Astrocyte (in vitro differentiated cells and primary cell): ENCODE data around the gene POU2F1. TPM values are rescaled to one million over a fixed set of nuclear protein-coding genes. Genes with fewer than 3 reads are reported as not detected.

Source experiments
- DNase-seq: peaks from one replicate; pipeline ENCODE4 v3.0.0-alpha.2; 2010; ENCODE audit warnings: low read depth
- FAIRE-seq: peaks from 2 replicates; lab custom pipeline; 2011; peaks lifted over from hg19 to GRCh38; lab: Jason Lieb, UNC
- H2AFZ ChIP-seq: 2 replicates; pipeline ENCODE4 v1.6.0; 2012; ENCODE audit warnings: low read depth, low read length, inconsistent platforms
- H3K27ac ChIP-seq: 2 replicates; pipeline ENCODE4 v1.5.1; 2011; ENCODE audit warnings: low read depth, low read length, inconsistent platforms
- H3K27me3 ChIP-seq: 2 replicates; pipeline ENCODE4 v1.6.0; 2011; ENCODE audit warnings: low read length, inconsistent platforms; ENCODE audit not compliant: insufficient read depth
- H3K36me3 ChIP-seq: 2 replicates; pipeline ENCODE4 v1.5.1; 2011; ENCODE audit warnings: low read length, inconsistent platforms; ENCODE audit not compliant: insufficient read depth
- H3K4me1 ChIP-seq: 2 replicates; pipeline ENCODE4 v1.5.1; 2011; ENCODE audit warnings: low read length, inconsistent platforms; ENCODE audit not compliant: insufficient read depth
- H3K4me2 ChIP-seq: 2 replicates; pipeline ENCODE4 v1.6.0; 2012; ENCODE audit warnings: low read length, inconsistent platforms
- H3K4me3 ChIP-seq: 2 replicates; pipeline ENCODE4 v1.5.1; 2011; ENCODE audit warnings: low read depth, mild to moderate bottlenecking, low read length, inconsistent platforms; ENCODE audit not compliant: insufficient read depth
- H3K79me2 ChIP-seq: 2 replicates; pipeline ENCODE4 v1.6.0; 2012; ENCODE audit warnings: mild to moderate bottlenecking, low read length, inconsistent platforms; ENCODE audit not compliant: insufficient read depth
- H3K9ac ChIP-seq: 2 replicates; pipeline ENCODE4 v1.6.0; 2012; ENCODE audit warnings: mild to moderate bottlenecking, low read length, inconsistent platforms
- H3K9me3 ChIP-seq: 2 replicates; pipeline ENCODE4 v1.5.1; 2012; ENCODE audit warnings: low read depth, mild to moderate bottlenecking, low read length, inconsistent platforms; ENCODE audit not compliant: insufficient read depth
- H4K20me1 ChIP-seq: 2 replicates; pipeline ENCODE4 v1.6.0; 2012; ENCODE audit warnings: low read length, inconsistent platforms; ENCODE audit not compliant: insufficient read depth
- H3K27ac Mint-ChIP-seq: one replicate; pipeline ENCODE4 v1.8.0; 2021; ENCODE audit warnings: mild to moderate bottlenecking, mixed read lengths; ENCODE audit not compliant: unreplicated experiment
- H3K27me3 Mint-ChIP-seq: one replicate; pipeline ENCODE4 v1.8.0; 2021; ENCODE audit warnings: low read depth, mixed read lengths; ENCODE audit not compliant: unreplicated experiment
- H3K36me3 Mint-ChIP-seq: one replicate; pipeline ENCODE4 v1.8.0; 2021; ENCODE audit warnings: low read depth, mixed read lengths; ENCODE audit not compliant: unreplicated experiment
- H3K4me1 Mint-ChIP-seq: one replicate; pipeline ENCODE4 v1.8.0; 2021; ENCODE audit warnings: low read depth, mixed read lengths; ENCODE audit not compliant: unreplicated experiment
- H3K4me3 Mint-ChIP-seq: one replicate; pipeline ENCODE4 v1.8.0; 2021; ENCODE audit warnings: mild to moderate bottlenecking, moderate library complexity, mixed read lengths; ENCODE audit not compliant: unreplicated experiment
- H3K9me3 Mint-ChIP-seq: one replicate; pipeline ENCODE4 v1.8.0; 2021; ENCODE audit warnings: mild to moderate bottlenecking, mixed read lengths; ENCODE audit not compliant: unreplicated experiment
- EZH2 ChIP-seq: IDR thresholded peaks from 2 replicates; pipeline ENCODE4 v1.6.1; 2012; ENCODE audit warnings: mild to moderate bottlenecking, low read length, inconsistent platforms; ENCODE audit not compliant: insufficient read depth
- total RNA-seq: library from RNA; stranded (reverse); gene quantifications from 2 replicates; pipeline ENCODE4 v1.2.1, GENCODE V29; 2021
- TF ChIP-seq, protein P1 (sequence below): IDR thresholded peaks from 2 replicates; pipeline ENCODE4 v1.5.1; 2011; ENCODE audit warnings: low read depth, mild to moderate bottlenecking, inconsistent platforms, low read length, moderate library complexity; ENCODE audit not compliant: insufficient read depth

Gene POU2F1
- total RNA-seq, 1 donor from 2014 or later: 21.7 TPM

DNA sequence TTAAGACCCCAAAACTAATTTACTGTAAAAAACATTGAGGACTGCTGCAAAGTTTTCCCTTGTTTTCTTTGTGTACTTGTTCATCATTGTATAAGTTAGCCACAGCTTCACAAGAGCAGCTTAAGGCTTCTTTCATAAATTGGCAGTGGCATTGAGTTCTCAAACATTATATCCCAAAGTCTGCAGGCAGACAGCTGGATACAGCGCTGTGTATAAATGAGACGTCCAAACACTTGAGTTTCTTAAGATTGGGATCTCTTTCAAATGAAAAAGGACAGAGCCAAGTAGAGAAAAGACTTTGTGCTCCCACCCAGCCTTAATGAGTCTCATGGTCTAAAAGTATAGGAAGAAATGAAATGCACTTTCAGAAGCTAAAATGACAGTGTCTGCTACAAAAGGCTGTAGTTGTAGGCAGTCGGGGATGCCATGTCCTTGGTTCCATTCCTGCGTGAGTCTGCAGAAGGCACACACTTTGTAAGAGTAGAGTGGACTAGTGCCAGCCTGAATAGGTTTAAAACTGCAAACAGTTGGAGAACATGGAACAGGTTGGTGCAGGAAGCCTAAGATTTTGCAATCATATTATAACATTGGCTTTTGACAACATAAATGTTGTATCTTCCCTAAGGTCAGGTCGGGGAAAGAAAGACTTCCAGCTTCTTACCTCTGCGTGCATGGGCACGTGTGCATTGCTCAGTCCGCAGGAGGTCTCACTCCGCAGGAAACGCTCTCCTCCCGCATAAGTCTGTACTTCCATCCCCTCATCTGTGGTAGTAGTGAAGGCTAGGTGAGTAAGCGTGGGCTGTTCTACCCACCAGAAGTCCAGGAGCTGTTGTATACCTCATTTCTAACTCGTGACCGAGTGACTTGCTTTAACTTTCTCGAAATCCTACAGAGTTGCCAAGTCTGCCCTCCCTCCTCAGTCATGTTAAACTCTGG, 203.3 kb downstream of the POU2F1 start:
- Mint-ChIP-seq H3K4me1 (peaks cover 4% of the 10 kb centered on the region), H3K9me3 (no peaks in the 10 kb centered on the region), H3K27ac (no peak overlapping the region), H3K27me3 (no peaks in the 10 kb centered on the region), H3K4me3 (peak overlapping the region; percentile 3), H3K36me3 (no peaks in the 10 kb centered on the region)
- Histone ChIP-seq H3K79me2 (no peaks in the 10 kb centered on the region), H3K9ac (no peak overlapping the region), H3K36me3 (no peaks in the 10 kb centered on the region), H2AFZ (no peak overlapping the region), H3K4me3 (no peak overlapping the region), H3K27me3 (no peaks in the 10 kb centered on the region), H3K4me2 (no peak overlapping the region), H3K27ac (no peak overlapping the region), H4K20me1 (no peaks in the 10 kb centered on the region), H3K9me3 (no peaks in the 10 kb centered on the region), H3K4me1 (no peaks in the 10 kb centered on the region)
- TF ChIP-seq, protein P1, sequence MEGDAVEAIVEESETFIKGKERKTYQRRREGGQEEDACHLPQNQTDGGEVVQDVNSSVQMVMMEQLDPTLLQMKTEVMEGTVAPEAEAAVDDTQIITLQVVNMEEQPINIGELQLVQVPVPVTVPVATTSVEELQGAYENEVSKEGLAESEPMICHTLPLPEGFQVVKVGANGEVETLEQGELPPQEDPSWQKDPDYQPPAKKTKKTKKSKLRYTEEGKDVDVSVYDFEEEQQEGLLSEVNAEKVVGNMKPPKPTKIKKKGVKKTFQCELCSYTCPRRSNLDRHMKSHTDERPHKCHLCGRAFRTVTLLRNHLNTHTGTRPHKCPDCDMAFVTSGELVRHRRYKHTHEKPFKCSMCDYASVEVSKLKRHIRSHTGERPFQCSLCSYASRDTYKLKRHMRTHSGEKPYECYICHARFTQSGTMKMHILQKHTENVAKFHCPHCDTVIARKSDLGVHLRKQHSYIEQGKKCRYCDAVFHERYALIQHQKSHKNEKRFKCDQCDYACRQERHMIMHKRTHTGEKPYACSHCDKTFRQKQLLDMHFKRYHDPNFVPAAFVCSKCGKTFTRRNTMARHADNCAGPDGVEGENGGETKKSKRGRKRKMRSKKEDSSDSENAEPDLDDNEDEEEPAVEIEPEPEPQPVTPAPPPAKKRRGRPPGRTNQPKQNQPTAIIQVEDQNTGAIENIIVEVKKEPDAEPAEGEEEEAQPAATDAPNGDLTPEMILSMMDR: no peak
- TF ChIP-seq EZH2: no peak
- FAIRE-seq (no peak), DNase-seq (no peak)

DNA sequence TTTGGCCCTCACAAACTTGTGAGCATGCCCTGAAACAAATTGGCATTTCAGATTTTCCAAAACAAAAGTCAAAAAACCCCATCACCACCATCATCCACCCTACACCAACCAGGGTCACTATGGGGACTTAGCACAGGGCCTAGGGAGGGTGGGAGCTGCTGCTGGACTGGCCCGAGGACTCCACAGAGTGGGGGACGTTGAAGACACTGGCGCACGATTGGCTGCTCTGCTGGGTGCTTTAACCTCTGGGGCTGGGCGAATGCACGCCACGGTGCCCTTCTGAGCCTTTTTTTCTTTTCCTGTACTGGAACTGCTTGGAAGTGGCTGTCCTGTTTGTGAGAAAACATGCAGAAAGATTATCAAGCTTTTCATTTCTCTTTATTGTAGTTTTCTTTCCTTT, 204.8 kb downstream of the POU2F1 start:
- Histone ChIP-seq H4K20me1 (no peaks in the 10 kb centered on the region), H2AFZ (no peak overlapping the region), H3K27ac (no peak overlapping the region), H3K9me3 (no peaks in the 10 kb centered on the region), H3K36me3 (no peaks in the 10 kb centered on the region), H3K9ac (no peak overlapping the region), H3K4me1 (no peaks in the 10 kb centered on the region), H3K4me2 (no peak overlapping the region), H3K79me2 (no peaks in the 10 kb centered on the region), H3K4me3 (no peak overlapping the region), H3K27me3 (no peaks in the 10 kb centered on the region)
- no peak for DNase-seq
- H3K36me3 Mint-ChIP-seq: no peaks in the 10 kb centered on the region
- peaks cover 2% of the 10 kb centered on the region for H3K4me1 Mint-ChIP-seq
- TF ChIP-seq, protein P1: no peak
- TF ChIP-seq EZH2: no peak
- FAIRE-seq: no peak
- no peaks in the 10 kb centered on the region for H3K9me3 Mint-ChIP-seq
- H3K4me3 Mint-ChIP-seq: no peak overlapping the region
- H3K27me3 Mint-ChIP-seq: no peaks in the 10 kb centered on the region
- H3K27ac Mint-ChIP-seq: no peak overlapping the region

DNA sequence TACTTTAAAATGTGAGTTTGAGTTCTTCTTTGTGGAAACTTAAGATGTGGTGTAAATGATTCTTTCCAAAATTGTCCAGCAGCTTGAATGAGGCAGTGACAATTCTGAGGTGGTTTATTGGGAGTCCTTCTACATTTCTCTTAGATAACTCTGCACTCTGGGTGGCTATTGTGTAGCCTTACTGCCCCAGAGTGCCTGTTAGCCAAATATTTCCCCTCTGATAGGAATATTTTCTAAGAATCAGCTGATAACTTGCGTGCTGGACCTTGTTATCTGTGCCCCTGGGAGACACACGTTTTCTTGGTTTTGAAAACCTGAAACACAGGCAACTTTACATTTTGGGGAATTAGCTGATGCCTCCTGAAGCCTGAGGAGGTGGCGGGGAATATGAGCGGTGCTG, 206.0 kb downstream of the POU2F1 start:
- Histone ChIP-seq H3K79me2 (no peaks in the 10 kb centered on the region), H3K4me2 (no peak overlapping the region), H3K9ac (no peak overlapping the region), H3K36me3 (no peaks in the 10 kb centered on the region), H3K4me3 (no peak overlapping the region), H3K27me3 (no peaks in the 10 kb centered on the region), H3K9me3 (no peaks in the 10 kb centered on the region), H2AFZ (no peak overlapping the region), H3K4me1 (no peaks in the 10 kb centered on the region), H3K27ac (no peak overlapping the region), H4K20me1 (no peaks in the 10 kb centered on the region)
- DNase-seq (no peak), FAIRE-seq (no peak)
- H3K4me1 Mint-ChIP-seq: no peaks in the 10 kb centered on the region
- TF ChIP-seq EZH2: no peak
- TF ChIP-seq, protein P1: no peak
- no peaks in the 10 kb centered on the region for H3K27me3 Mint-ChIP-seq
- no peak overlapping the region for H3K4me3 Mint-ChIP-seq
- no peaks in the 10 kb centered on the region for H3K9me3 Mint-ChIP-seq
- no peaks in the 10 kb centered on the region for H3K36me3 Mint-ChIP-seq
- no peak overlapping the region for H3K27ac Mint-ChIP-seq
